ENCODE results near the gene RANBP9. TPM values are rescaled to one million over a fixed set of nuclear protein-coding genes. Genes with fewer than 3 reads are reported as not detected.

The RANBP9 gene
- total RNA-seq, 2 donors from 2014 or later = 27.2 to 35.0 TPM

DNA sequence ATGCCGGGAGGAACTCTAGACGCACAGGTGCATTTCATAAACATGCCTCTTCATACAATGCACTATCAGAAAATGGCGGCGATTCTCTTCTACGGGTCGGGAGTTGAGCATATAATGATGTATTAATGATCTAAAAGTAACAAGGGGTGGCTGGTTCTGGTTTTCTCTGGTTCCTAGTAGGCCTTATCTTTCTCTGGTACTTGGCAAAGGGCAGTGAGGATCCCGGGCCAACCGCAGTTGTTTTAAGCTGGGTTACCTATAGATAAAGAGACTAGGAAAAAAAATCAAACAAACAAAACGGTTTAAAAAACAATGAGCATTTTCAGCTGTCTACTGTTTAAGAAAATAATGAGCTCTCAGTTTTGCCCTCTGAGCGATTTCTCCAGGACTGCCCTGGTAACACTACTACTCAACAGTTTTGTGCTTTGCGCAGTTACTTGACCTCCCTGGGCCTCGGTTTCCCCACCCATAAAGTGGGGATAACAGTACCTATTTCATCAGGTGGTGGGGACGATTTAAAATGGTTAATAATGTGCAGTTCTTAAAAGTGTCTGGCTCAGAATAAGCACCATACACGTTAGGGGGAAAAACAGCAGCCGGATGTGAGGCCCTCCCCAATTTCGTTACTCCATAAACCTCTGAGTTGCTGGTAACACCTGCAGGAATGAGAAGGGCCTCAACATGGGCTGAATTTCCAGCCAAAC is 138.5 kb downstream of the RANBP9 start:
- no peaks in the 10 kb centered on the region for H3K9me3 ChIP-seq
- H3K9ac ChIP-seq (ENCODE audit: low read depth in 2 of 2, low read length in 2 of 2) = peak overlapping the region in 1 of 2 donors; percentile 69
- H3K4me3 ChIP-seq = peak overlapping the region; percentile 89
- TF ChIP-seq CTCF (IDR thresholded peaks at IDR 0.05) = no peak
- no peak overlapping the region for H3K27ac ChIP-seq
- intact Hi-C loops (cut with DNase I) = no loop called here
- no peaks in the 10 kb centered on the region for H3K36me3 ChIP-seq
- no peak for DNase-seq
- no peaks in the 10 kb centered on the region for H3K27me3 ChIP-seq
- no peaks in the 10 kb centered on the region for H3K4me1 ChIP-seq

DNA sequence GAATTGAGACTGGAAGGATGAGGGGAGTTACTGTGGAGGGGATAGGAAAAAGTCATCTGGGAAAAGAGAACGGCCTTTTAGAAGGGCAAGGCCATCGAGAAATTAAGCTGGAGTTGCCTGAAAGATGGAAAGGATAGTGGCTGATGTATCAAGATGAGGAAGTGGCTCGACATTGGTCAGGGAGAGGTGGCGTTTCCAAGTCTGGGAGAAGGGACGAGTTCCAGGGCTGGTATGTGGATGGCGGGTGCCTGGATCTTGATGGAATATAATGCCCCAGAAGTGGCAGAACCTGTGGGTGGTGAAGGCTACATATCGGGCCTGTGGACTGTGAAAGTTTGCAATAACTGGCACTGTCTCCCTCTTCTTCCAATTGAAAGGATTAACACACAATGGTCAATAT is 139.4 kb downstream of the RANBP9 start:
- H3K4me3 ChIP-seq = no peak overlapping the region
- no peaks in the 10 kb centered on the region for H3K4me1 ChIP-seq
- H3K36me3 ChIP-seq = no peaks in the 10 kb centered on the region
- no peak for TF ChIP-seq CTCF (IDR thresholded peaks at IDR 0.05)
- H3K9me3 ChIP-seq = no peaks in the 10 kb centered on the region
- H3K27me3 ChIP-seq = no peaks in the 10 kb centered on the region
- no peak overlapping the region for H3K9ac ChIP-seq (ENCODE audit: low read depth in 2 of 2, low read length in 2 of 2)
- intact Hi-C loops (cut with DNase I) = no loop called here
- no peak for DNase-seq
- H3K27ac ChIP-seq = no peak overlapping the region

Other genes with a start within 250 kb of the RANBP9 start
- gene GFOD1, start 224.2 kb downstream of the RANBP9 start, total RNA-seq = 1 to 10 TPM; 6.9 to 7.6 TPM
- 10 to 100 TPM; 13.3 to 13.7 TPM for gene SIRT5, start 137.2 kb downstream of the RANBP9 start, total RNA-seq
- 10 to 100 TPM; 54.1 to 82.1 TPM for gene NOL7, start 96.5 kb downstream of the RANBP9 start, total RNA-seq
- 10 to 100 TPM; 32.1 to 32.9 TPM for gene MCUR1, start 102.7 kb upstream of the RANBP9 start, total RNA-seq
- not detected for gene RNF182, start 213.1 kb upstream of the RANBP9 start, total RNA-seq